Body of pancreas (tissue), 4 donors: ENCODE results near the gene ERGIC2. TPM values are rescaled to one million over a fixed set of nuclear protein-coding genes. Genes with fewer than 3 reads are reported as not detected.
"Not testable (repeated sequence)": the region's sequence is repeated elsewhere in the genome, so short reads cannot be mapped to it uniquely, and the experiment has no call there.

ENCODE experiments used
- ATAC-seq: fragments of 150-250 bp; one replicate; pipeline ENCODE4 v1.9.1; 2016
- DNase-seq, 4 donors: peaks; one replicate each; pipeline ENCODE4 v3.0.0-alpha.2; 2019
- H3K27ac ChIP-seq, 4 donors: fragments of 200-600 bp; sonication (generic); 1 replicate in 3 of 4; 2 replicates in 1 of 4; pipeline versions ENCODE4 v1.5.1 to v1.6.1; 2016 to 2019; ENCODE audit warnings: mild to moderate bottlenecking in 1 of 4, mixed read lengths in 1 of 4, moderate library complexity in 1 of 4
- H3K27me3 ChIP-seq, 2 donors: fragments of 200-600 bp; sonication (generic); one replicate each; pipeline ENCODE4 v1.6.0; 2016; ENCODE audit warnings: mild to moderate bottlenecking in 1 of 2
- H3K36me3 ChIP-seq, 2 donors: fragments of 200-600 bp; sonication (generic); replicated peaks in 1 of 2; 2 replicates each; pipeline ENCODE4 v1.5.1; 2016; ENCODE audit warnings: low read depth in 2 of 2; ENCODE audit not compliant: insufficient read depth in 1 of 2
- H3K4me1 ChIP-seq: fragments of 200-600 bp; sonication (generic); one replicate; pipeline ENCODE4 v1.6.0; 2016
- H3K4me3 ChIP-seq, 2 donors: fragments of 200-600 bp; sonication (generic); 1 replicate in 1 of 2; 2 replicates in 1 of 2; pipeline ENCODE4 v1.5.1; 2016 to 2019
- H3K9me3 ChIP-seq, 3 donors: fragments of 200-600 bp; sonication (generic); 1 replicate in 2 of 3; 2 replicates in 1 of 3; pipeline ENCODE4 v1.5.1; 2016
- POLR2A ChIP-seq, 3 donors: fragments of 450-650 bp; IDR thresholded peaks; one replicate each; pipeline ENCODE4 v1.6.1; 2016; ENCODE audit warnings: antibody characterized with exemption in 3 of 3, mild to moderate bottlenecking in 2 of 3
- WGBS, 2 donors: methylation state at CpG; one replicate each; pipeline ENCODE4 v1.1.5; 2017; 5-methylcytosine and 5-hydroxymethylcytosine counted together
- intact Hi-C: fragments of 100-400 bp; cut with DNase I; formaldehyde crosslinking; loops from one replicate; pipeline ENCODE4 v1.15.1; 2023
- total RNA-seq, 2 donors: library from RNA; depleted of rRNA; stranded (reverse); fragments of >200 nt; gene quantifications; one replicate each; pipeline ENCODE4 v1.1.0, GENCODE V29; 2016
- TF ChIP-seq, protein P1 (sequence below), 7 experiments: fragments of 450-650 bp in 4 of 7; fragments of 200-600 bp in 3 of 7; sonication (generic) in 3 of 7; IDR thresholded peaks; one replicate each; pipeline ENCODE4 v1.5.1; 2016 to 2019; ENCODE audit warnings: antibody characterized with exemption in 7 of 7

ERGIC2 gene
- total RNA-seq, 2 donors from 2014 or later: 12.5 to 38.4 TPM

DNA sequence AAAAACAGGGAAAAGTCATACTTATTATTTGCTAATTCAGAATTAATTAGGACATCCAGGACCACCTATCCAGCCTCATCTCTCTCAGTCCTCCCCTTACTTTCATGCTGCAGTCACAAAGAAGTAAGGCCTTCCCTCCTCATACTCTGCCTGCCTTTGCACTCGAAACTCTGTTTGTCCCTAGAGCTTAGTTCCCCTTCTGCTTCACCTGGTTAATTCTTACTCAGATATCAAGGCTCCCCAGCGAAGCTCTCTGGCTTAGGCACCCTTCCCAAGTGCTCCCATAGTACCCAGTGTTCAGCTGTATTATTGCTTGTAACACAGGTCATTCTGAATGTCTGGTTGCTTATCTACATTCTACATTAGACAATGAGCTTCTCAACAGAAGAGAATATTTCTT, 81.3 kb downstream of the ERGIC2 start:
- H3K36me3 ChIP-seq: no peaks in the 10 kb centered on the region
- intact Hi-C loops: no loop called here
- H3K4me1 ChIP-seq: no peaks in the 10 kb centered on the region
- ATAC-seq (no peak), DNase-seq (no peak)
- H3K9me3 ChIP-seq: no peaks in the 10 kb centered on the region
- no peak overlapping the region for H3K27ac ChIP-seq
- no peak overlapping the region for H3K4me3 ChIP-seq
- 71 to 72% methylated on average over 2 of the region's 2 CpGs for WGBS, 2 donors
- TF ChIP-seq, protein P1, sequence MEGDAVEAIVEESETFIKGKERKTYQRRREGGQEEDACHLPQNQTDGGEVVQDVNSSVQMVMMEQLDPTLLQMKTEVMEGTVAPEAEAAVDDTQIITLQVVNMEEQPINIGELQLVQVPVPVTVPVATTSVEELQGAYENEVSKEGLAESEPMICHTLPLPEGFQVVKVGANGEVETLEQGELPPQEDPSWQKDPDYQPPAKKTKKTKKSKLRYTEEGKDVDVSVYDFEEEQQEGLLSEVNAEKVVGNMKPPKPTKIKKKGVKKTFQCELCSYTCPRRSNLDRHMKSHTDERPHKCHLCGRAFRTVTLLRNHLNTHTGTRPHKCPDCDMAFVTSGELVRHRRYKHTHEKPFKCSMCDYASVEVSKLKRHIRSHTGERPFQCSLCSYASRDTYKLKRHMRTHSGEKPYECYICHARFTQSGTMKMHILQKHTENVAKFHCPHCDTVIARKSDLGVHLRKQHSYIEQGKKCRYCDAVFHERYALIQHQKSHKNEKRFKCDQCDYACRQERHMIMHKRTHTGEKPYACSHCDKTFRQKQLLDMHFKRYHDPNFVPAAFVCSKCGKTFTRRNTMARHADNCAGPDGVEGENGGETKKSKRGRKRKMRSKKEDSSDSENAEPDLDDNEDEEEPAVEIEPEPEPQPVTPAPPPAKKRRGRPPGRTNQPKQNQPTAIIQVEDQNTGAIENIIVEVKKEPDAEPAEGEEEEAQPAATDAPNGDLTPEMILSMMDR (IDR thresholded peaks at IDR 0.05): no peak
- no peak for TF ChIP-seq POLR2A (IDR thresholded peaks at IDR 0.05)
- H3K27me3 ChIP-seq: no peaks in the 10 kb centered on the region

DNA sequence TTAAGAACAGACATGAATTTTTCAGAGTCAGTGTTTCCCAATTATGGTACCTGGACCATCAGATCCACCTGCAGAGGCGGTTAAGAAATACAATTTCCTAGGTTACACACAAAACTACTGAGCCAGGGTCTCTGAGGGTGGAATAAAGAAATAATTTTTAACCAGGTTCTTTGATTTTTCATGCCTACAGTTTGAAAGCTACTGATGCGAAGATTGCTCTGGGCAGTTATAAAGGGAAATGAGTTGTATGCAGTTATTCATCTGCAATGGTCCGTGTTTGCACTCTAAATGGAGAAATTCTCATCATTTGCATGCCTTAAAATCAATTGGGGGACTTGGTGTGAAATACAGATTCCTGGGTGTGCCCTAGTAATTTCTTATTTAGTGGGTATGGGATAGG, 89.7 kb downstream of the ERGIC2 start:
- DNase-seq: no peak
- no peak for ATAC-seq
- no peaks in the 10 kb centered on the region for H3K4me1 ChIP-seq
- no peaks in the 10 kb centered on the region for H3K27me3 ChIP-seq
- WGBS, 2 donors: 75 to 88% methylated on average over 3 of the region's 3 CpGs
- H3K36me3 ChIP-seq: no peaks in the 10 kb centered on the region
- H3K4me3 ChIP-seq: no peak overlapping the region
- intact Hi-C loops: no loop called here
- peaks cover 0 to 3% (median 0%) of the 10 kb centered on the region in 3 donors for H3K9me3 ChIP-seq
- H3K27ac ChIP-seq: no peak overlapping the region
- TF ChIP-seq, protein P1 (IDR thresholded peaks at IDR 0.05): no peak
- TF ChIP-seq POLR2A (IDR thresholded peaks at IDR 0.05): no peak

DNA sequence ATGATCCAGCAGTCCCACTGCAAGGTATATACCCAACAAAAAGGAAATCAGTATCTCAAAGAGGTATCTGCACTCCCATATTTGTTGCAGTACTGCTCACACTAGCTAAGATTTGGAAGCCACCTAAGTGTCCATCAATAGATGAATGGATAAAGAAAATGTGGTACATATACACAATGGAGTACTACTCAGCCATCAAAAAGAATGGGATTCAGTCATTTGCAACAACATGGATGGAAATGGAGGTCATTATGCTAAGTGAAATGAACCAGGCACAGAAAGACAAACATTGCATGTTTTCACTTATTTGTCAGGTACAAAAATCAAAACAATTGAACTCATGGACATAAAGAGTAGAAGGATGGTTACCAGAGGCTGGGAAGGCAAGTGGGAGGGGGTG, 90.5 kb downstream of the ERGIC2 start:
- H3K4me1 ChIP-seq, ATAC-seq, H3K4me3 ChIP-seq, DNase-seq, H3K27me3 ChIP-seq, H3K27ac ChIP-seq, intact Hi-C loops, H3K36me3 ChIP-seq, H3K9me3 ChIP-seq: not testable (repeated sequence)

DNA sequence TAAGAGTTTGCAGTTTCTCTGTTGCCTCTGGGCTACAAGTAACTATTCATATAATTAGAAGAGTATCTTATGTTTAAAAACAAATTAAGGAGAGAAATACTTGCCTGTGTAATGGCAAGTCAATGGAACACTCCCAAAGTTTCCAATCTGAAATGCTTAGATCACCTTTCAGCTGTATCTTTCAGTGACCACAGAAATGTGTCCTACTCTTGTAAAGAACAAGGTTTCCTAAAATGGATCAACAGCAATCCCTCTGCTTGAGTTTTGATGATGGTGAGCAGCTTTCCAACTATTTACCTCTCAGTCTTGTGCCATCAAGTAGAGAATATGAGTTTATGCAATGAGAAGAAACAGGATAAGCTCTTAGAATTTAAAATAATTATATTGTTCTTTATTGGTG, 92.9 kb downstream of the ERGIC2 start:
- H3K4me1 ChIP-seq: no peaks in the 10 kb centered on the region
- peaks cover 0 to 3% (median 0%) of the 10 kb centered on the region in 3 donors for H3K9me3 ChIP-seq
- no peak for DNase-seq
- TF ChIP-seq, protein P1 (IDR thresholded peaks at IDR 0.05): no peak
- TF ChIP-seq POLR2A (IDR thresholded peaks at IDR 0.05): no peak
- ATAC-seq: no peak
- no peaks in the 10 kb centered on the region for H3K36me3 ChIP-seq
- intact Hi-C loops: no loop called here
- no peaks in the 10 kb centered on the region for H3K27me3 ChIP-seq
- no peak overlapping the region for H3K27ac ChIP-seq
- no peak overlapping the region for H3K4me3 ChIP-seq

DNA sequence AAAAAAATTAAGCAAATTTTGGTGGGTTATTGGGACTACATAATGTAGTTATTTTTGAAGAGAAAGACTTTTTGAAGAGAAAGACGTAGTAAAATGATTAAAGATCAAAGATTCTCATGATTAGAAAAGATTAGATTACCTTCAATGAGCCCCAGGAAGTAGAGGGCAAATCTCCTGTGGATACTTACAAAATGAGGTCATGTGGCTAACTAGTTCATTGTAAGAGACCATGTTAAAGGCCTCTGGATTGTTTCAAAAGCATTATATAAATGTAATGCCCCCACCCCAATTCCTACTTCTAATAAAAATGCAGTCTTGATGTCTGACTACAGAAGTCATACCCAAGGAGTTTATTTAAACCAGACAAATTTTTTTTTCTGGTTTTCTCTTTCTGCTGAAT, 93.3 kb downstream of the ERGIC2 start:
- intact Hi-C loops: no loop called here
- Histone ChIP-seq H3K4me3 (no peak overlapping the region), H3K36me3 (no peaks in the 10 kb centered on the region), H3K27me3 (no peaks in the 10 kb centered on the region), H3K9me3 (peaks cover 0 to 3% (median 0%) of the 10 kb centered on the region in 3 donors), H3K4me1 (no peaks in the 10 kb centered on the region), H3K27ac (no peak overlapping the region)
- TF ChIP-seq, protein P1 (IDR thresholded peaks at IDR 0.05): no peak
- no peak for TF ChIP-seq POLR2A (IDR thresholded peaks at IDR 0.05)
- ATAC-seq (no peak), DNase-seq (no peak)
- 56 to 60% methylated on average over 1 of the region's 1 CpG for WGBS, 2 donors

Other genes with a start within 250 kb of the ERGIC2 start
- gene FAR2, start 231.9 kb downstream of the ERGIC2 start, total RNA-seq: 1 to 10 TPM in 1 of 2 donors, not detected in 1; 1.0 TPM
- gene OVCH1, start 116.5 kb upstream of the ERGIC2 start, total RNA-seq: under 1 TPM in 1 of 2 donors, not detected in 1; 0.52 TPM